Activated T-cell treated with anti-CD3 and anti-CD28 coated beads, Interleukin-2, amount 50 U/mL, for 4 hours (primary cell): ENCODE measurements around the gene OCSTAMP. TPM values are rescaled to one million over a fixed set of nuclear protein-coding genes. Genes with fewer than 3 reads are reported as not detected.

Experiments
- ATAC-seq, 2 donors: fragments of 200-7000 bp; cut with Tn5 transposase; one replicate each; pipeline ENCODE4 v1.10.0; 2021
- DNase-seq: peaks from one replicate; pipeline ENCODE4 v3.0.0-alpha.2; 2020
- H3K27me3 Mint-ChIP-seq: one replicate; pipeline ENCODE4 v1.8.0; 2021; ENCODE audit warnings: low read depth, mixed read lengths
- H3K36me3 Mint-ChIP-seq: one replicate; pipeline ENCODE4 v1.8.0; 2022; ENCODE audit warnings: mixed read lengths; ENCODE audit not compliant: insufficient read depth
- H3K4me1 Mint-ChIP-seq: one replicate; pipeline ENCODE4 v1.8.0; 2021; ENCODE audit warnings: low read depth, mixed read lengths
- H3K4me3 Mint-ChIP-seq: one replicate; pipeline ENCODE4 v1.8.0; 2021; ENCODE audit warnings: mild to moderate bottlenecking, moderate library complexity, mixed read lengths
- H3K9me3 Mint-ChIP-seq: one replicate; pipeline ENCODE4 v1.8.0; 2021; ENCODE audit warnings: mixed read lengths
- total RNA-seq, 3 donors: library from RNA; stranded (reverse); gene quantifications; one replicate each; pipeline ENCODE4 v1.2.1, GENCODE V29; 2021

OCSTAMP gene
- under 1 TPM in 1 of 3 donors, not detected in 2; 0.16 TPM for total RNA-seq

- DNase-seq (no peak), ATAC-seq (no peak)
- H3K27me3 Mint-ChIP-seq = no peaks in the 10 kb centered on the region
- no peaks in the 10 kb centered on the region for H3K36me3 Mint-ChIP-seq
- H3K9me3 Mint-ChIP-seq = no peaks in the 10 kb centered on the region
- H3K4me3 Mint-ChIP-seq = no peak within 1 kb of the TSS
- peaks cover 21% of the 10 kb centered on the region for H3K4me1 Mint-ChIP-seq
Measured at GRCh38 chr20:46550461-46550860, at the start of gene OCSTAMP. Gene OCSTAMP (minus strand): TSS chr20:46550654. CDS start chr20:46550560, 94 bp downstream.

DNA sequence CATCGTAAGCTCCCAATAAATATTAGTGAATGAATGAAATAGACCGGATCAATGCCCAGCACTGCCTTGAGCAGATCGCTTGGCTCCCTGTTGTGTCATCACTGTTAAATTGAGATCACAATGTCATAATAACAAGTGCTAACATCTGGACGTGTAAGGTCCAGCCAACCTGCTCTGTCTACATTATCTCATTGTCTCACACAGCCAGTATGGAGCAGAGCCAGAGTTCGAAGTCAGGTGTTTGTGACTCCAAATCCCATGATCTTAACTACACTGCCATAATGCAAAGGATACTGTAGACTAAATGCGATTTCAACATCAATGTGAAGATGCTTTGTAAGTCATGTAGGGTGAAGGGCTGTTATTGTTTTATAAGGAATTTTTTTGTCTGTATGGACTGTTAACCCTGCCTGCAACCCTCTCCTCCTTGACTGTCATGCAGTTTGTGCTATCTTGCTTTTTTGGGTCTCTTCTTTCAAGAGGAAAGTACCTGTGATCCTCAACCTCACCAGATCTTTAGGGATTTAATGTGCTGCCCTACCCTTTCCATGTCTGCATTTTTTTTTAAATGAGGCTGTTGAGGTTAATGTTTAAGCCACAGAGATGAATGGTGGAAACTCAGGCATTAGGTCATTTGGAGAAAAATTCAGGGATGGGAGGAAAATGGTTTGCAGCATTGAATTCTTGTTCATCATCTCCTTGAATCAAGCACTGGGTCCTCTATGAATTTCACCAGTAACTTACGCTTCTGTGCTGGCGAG is 49.0 kb upstream of the OCSTAMP start:
- no peaks in the 10 kb centered on the region for H3K36me3 Mint-ChIP-seq
- H3K4me3 Mint-ChIP-seq = no peak overlapping the region
- H3K4me1 Mint-ChIP-seq = no peaks in the 10 kb centered on the region
- no peak for ATAC-seq
- H3K9me3 Mint-ChIP-seq = no peaks in the 10 kb centered on the region
- no peak for DNase-seq
- peaks cover 11% of the 10 kb centered on the region for H3K27me3 Mint-ChIP-seq

DNA sequence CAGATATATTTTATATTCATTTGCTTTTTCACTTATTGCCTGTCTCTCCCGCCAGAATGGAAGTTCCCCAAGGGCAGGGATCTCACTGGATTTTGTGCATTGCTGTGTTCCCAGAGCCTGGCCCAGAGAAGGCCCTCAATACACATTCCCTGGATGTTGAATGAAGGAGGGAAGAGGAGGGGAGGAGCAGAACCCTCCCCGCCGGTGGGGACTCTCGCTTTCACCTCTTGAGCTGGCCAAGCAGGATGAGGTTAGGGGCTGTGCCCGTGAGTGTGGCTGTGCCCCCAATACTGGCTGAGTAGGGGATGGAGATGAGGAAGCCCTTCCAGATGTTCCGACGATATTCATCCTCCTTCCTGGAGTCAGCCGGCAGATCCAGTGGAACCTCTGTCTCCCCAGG is 45.5 kb upstream of the OCSTAMP start:
- peaks cover 11% of the 10 kb centered on the region for H3K27me3 Mint-ChIP-seq
- no peaks in the 10 kb centered on the region for H3K36me3 Mint-ChIP-seq
- no peak overlapping the region for H3K4me3 Mint-ChIP-seq
- no peak for ATAC-seq
- H3K4me1 Mint-ChIP-seq = no peaks in the 10 kb centered on the region
- H3K9me3 Mint-ChIP-seq = no peaks in the 10 kb centered on the region
- no peak for DNase-seq

- Mint-ChIP-seq H3K4me3 (no peak overlapping the region), H3K9me3 (no peaks in the 10 kb centered on the region)
- no peak for ATAC-seq
Measured at GRCh38 chr20:46594725-46595124, 44.3 kb upstream of the OCSTAMP start.

DNA sequence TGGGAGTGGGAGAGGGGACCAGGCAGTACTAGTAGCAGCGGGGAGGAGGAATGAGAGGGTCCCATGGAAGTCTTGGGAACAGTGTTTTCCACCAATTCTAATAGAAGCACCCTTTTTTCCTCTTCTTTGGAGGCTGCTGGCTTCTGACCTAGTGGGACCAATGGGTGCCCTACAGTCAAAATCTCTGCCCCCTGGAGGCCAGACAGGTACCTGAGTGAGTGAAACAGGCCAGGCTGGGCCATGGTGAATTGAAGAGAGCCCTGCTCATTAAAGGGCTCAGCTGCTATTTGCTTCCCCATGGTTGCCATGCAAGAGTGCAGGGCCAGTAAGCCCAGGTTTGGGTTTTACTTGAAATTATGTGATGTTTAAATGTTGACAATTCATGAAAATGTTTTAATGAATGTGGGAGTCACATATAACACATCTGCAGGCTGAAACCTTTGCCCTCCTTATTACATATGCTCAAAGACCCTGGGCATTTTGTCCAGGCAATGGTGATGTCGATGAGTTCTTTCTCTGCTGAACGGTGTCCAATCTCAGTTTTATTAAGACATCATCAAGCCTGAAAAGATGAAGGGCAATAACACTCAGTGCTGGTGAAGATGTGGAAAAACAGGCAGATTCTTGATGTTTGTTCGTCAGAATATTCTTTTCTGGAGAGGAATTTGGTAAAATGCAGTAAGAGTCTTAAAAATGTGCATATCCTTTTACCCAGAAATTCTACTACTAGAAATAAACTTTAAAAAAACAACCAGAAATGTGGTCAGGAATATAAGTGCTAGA is 42.3 kb upstream of the OCSTAMP start:
- DNase-seq = no peak
- Mint-ChIP-seq H3K36me3 (no peaks in the 10 kb centered on the region), H3K4me3 (no peak overlapping the region), H3K27me3 (peaks cover 8% of the 10 kb centered on the region), H3K9me3 (no peaks in the 10 kb centered on the region), H3K4me1 (peaks cover 1% of the 10 kb centered on the region)
- ATAC-seq = no peak

More at GRCh38 chr20:46594725-46595124, 44.3 kb upstream of the OCSTAMP start:
- no peaks in the 10 kb centered on the region for H3K36me3 Mint-ChIP-seq
- H3K27me3 Mint-ChIP-seq = peaks cover 11% of the 10 kb centered on the region
- no peaks in the 10 kb centered on the region for H3K4me1 Mint-ChIP-seq
- DNase-seq = no peak

GRCh38 chr20:46590443-46590842 is 40.0 kb upstream of the OCSTAMP start:
- Mint-ChIP-seq H3K27me3 (peaks cover 5% of the 10 kb centered on the region), H3K4me3 (no peak overlapping the region), H3K4me1 (peaks cover 1% of the 10 kb centered on the region), H3K36me3 (no peaks in the 10 kb centered on the region), H3K9me3 (no peaks in the 10 kb centered on the region)
- ATAC-seq = no peak
- no peak for DNase-seq

GRCh38 chr20:46588532-46589511 is 38.4 kb upstream of the OCSTAMP start:
- H3K27me3 Mint-ChIP-seq = peaks cover 1% of the 10 kb centered on the region
- no peak overlapping the region for H3K4me3 Mint-ChIP-seq
- ATAC-seq = no peak
- peaks cover 1% of the 10 kb centered on the region for H3K4me1 Mint-ChIP-seq
- DNase-seq = no peak
- no peaks in the 10 kb centered on the region for H3K9me3 Mint-ChIP-seq
- no peaks in the 10 kb centered on the region for H3K36me3 Mint-ChIP-seq

DNA sequence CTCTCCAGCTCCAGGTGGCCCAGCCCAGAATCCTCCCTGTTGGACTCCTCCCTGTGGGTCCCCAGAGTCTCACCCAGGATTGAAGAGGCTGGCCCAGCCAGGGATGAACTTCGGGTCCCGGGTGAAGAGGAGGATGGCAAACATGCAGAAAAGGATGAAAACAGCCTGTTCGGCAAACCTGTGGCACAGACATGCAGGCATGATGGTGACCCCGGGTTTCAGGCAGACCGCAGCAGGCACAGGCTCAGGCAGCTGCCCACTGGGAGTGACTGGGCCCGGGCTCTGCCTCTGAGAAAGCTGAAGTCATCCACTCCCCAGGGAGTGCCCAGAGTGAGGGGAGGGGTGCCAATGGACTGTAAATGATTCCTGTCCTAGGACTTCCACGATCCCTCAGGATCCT is 37.5 kb upstream of the OCSTAMP start:
- no peak overlapping the region for H3K4me3 Mint-ChIP-seq

GRCh38 chr20:46586724-46587123 is 36.3 kb upstream of the OCSTAMP start:
- H3K27me3 Mint-ChIP-seq = peaks cover 3% of the 10 kb centered on the region
- ATAC-seq (no peak), DNase-seq (no peak)
- H3K4me3 Mint-ChIP-seq = no peak overlapping the region
- no peaks in the 10 kb centered on the region for H3K9me3 Mint-ChIP-seq
- peaks cover 1% of the 10 kb centered on the region for H3K4me1 Mint-ChIP-seq
- no peaks in the 10 kb centered on the region for H3K36me3 Mint-ChIP-seq

More for the DNA sequence above, 37.5 kb upstream of the OCSTAMP start:
- peaks cover 3% of the 10 kb centered on the region for H3K27me3 Mint-ChIP-seq
- no peak for ATAC-seq
- H3K36me3 Mint-ChIP-seq = no peaks in the 10 kb centered on the region
- DNase-seq = no peak
- no peaks in the 10 kb centered on the region for H3K9me3 Mint-ChIP-seq
- H3K4me1 Mint-ChIP-seq = peaks cover 1% of the 10 kb centered on the region

GRCh38 chr20:46584508-46584907 is 34.1 kb upstream of the OCSTAMP start:
- Mint-ChIP-seq H3K4me1 (peaks cover 1% of the 10 kb centered on the region), H3K36me3 (no peaks in the 10 kb centered on the region), H3K27me3 (peaks cover 3% of the 10 kb centered on the region), H3K9me3 (no peaks in the 10 kb centered on the region), H3K4me3 (no peak overlapping the region)
- DNase-seq (no peak), ATAC-seq (no peak)

DNA sequence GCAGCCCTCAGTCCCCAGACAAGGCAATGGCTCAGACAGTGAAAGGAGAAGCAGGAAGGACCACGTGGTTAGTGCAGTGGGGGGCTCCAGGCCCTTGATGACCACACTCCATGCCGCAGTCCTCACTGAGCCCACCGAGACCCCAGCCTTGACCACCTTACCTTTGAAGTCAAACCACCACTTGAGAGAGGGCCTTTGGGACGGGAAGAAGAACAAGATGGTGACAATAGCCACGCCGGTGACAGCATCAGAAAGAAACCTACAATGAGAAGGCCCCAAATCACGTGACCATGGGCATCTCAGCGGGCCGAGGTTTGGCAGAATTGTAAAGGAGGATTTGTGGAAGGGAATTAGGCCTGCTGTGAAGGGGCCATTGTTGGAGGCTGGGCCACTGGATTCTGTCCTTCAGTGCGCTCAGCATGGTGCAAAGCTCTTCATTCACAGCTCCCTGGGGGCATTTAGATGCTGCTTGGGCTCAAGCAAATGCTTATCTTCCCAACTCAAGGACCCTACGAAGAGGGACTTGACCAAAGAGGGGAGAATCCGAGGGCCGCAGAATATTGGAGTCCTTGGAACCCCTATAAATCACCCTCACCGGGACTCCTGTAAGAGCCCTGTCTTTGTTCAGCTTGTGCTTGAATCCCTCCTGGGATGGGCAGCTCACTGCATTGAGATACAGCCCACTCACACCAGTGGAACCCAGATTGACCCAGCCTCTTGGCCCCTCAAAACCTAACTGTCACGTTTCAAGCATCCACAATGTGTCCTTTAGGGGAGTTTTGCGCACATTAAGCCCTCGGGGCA is 33.2 kb upstream of the OCSTAMP start:
- DNase-seq (no peak), ATAC-seq (no peak)
- Mint-ChIP-seq H3K36me3 (no peaks in the 10 kb centered on the region), H3K9me3 (no peaks in the 10 kb centered on the region), H3K27me3 (peaks cover 3% of the 10 kb centered on the region), H3K4me1 (no peaks in the 10 kb centered on the region), H3K4me3 (no peak overlapping the region)

GRCh38 chr20:46582648-46583047 is 32.2 kb upstream of the OCSTAMP start:
- no peak for ATAC-seq
- Mint-ChIP-seq H3K36me3 (no peaks in the 10 kb centered on the region), H3K9me3 (no peaks in the 10 kb centered on the region), H3K4me1 (no peaks in the 10 kb centered on the region), H3K27me3 (peaks cover 3% of the 10 kb centered on the region), H3K4me3 (no peak overlapping the region)
- no peak for DNase-seq

DNA sequence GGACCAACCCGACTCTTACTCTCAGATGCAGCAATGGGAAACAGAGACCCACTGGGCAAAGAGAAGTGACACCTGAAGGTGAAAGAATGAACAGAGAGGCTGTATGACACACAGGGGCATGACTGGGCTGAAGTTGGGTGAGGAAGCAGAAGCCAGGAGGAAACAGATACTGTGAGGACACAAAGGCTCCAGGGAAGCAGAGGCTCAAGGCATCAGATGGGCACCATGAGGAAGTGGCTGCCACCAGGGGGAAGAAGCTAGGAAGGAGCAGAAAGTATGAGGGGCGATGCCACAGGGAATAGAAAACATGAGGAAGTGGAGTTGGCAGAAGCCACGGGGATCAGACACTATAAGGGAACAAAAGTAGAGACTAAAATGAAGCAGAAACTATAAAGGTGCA is 30.9 kb upstream of the OCSTAMP start:
- Mint-ChIP-seq H3K9me3 (no peaks in the 10 kb centered on the region), H3K4me3 (no peak overlapping the region), H3K4me1 (no peaks in the 10 kb centered on the region), H3K27me3 (peaks cover 7% of the 10 kb centered on the region), H3K36me3 (no peaks in the 10 kb centered on the region)
- DNase-seq (no peak), ATAC-seq (no peak)
